HG03060 (cell line): ENCODE data around the gene ADA.

Experiments
- ATAC-seq: cut with Tn5 transposase; IDR thresholded peaks from one replicate; pipeline ENCODE4 v1.9.1; 2021; ENCODE audit warnings: low read depth, moderate number of reproducible peaks; ENCODE audit not compliant: unreplicated experiment

Gene ADA

DNA sequence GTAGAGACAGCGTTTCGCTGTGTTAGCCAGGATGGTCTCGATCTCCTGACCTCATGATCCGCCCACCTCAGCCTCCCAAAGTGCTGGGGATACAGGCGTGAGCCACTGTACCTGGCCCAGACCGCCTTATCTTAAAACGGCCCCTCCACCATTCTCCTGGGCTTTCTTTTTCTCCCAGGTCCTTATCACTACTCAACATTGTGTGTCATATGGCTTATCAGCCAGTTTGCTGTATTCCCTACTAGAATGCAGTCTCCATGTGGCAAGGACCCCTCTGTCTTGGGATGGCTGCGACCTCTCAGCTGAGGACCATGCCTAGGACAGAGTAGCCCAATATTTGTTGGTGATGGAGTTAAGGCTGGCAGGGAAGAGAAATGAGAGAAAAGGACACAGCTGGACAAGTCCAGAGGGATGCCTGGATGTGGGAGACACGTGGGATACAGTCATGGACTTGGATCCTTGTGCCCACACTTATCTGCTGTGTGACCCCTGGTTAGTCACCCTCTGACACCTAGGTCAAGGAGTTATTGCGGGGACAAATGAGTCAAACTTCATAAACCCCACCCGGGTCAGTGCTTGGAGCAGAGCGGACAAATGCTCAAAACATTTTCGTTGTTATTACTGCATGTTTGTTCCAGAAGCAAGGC lies 24.0 kb downstream of the ADA start:
- no peak for ATAC-seq

DNA sequence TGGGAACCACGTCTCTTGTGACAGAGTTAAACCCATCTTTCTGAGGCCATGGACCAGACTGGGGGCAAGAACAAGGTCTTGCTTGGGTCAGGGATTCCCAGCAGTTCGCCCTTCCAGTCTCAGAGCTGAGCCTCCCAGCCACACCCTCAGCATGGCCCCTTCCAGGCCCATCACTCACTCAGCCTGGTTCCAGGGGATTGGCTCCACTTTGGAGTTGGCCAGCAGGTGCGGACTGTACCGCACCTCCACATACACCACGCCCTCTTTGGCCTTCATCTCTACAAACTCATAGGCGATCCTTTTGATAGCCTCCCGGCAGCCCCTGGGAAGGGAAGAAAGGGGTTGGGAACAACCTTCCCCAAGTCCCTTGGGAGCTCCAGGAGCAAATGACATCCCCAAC lies 25.2 kb downstream of the ADA start:
- no peak for ATAC-seq

DNA sequence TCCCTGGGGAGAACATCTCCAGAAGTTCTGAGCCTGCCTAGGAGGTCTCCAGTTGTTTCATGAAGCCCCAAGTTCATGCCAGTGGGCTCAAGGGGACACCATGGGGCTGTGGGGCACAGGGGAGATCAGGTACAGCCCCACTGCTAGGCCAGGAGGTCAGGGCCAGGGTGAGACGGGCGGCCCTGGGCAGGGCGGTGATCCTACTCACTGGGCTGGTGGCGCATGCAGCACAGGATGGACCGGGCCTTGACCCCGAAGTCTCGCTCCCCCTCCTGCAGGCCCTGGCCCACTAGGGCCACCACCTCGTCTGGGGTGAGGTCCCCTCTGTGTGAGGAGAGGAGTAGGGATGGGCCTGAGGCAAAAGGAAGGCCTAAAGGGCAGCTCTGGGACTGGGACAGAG lies 26.1 kb downstream of the ADA start:
- ATAC-seq, result no peak

DNA sequence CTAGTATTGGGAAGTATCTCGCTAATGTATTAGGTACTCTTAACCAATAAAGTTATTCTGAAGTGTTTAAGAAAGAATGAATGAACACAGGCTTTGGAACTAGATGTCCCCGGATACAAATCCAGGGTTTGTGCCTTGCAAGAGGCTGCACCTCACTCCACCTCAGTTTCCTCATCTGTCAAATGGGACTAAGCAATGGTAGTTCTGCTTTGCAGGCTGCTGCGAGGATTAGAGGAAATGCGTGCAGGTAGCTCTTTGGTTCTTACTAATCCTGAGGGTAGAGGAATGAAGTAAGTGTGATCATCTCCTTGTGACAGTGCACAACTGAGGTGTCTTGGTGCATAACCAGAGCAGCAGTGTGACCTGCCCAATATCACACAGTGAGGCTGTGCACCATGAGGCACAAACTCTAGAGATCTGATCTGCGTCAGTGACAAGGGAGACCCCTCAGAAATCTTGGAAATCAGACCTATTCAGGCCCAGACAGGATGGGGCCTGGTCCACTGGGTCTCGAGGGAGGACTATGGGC lies 26.7 kb downstream of the ADA start:
- ATAC-seq, result no peak

DNA sequence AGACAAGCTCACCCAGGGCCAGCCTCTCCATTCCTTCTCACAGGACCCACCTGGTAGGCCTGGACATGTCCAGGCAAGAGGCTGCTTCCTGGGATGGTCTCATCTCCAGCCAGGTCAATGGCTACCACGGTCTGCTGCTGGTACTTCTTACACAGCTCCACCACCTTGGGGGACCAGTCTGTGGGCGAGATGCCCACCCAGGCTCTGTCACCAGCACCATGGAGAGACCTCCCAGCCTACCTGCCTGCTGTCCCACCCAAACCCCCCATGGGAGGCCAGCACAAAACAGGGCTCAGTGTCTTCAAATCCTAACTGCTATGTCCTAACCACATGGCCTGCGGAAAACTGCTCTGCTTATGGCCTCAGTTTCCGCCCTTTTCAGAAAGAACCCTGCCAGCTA lies 27.3 kb downstream of the ADA start:
- no peak for ATAC-seq

DNA sequence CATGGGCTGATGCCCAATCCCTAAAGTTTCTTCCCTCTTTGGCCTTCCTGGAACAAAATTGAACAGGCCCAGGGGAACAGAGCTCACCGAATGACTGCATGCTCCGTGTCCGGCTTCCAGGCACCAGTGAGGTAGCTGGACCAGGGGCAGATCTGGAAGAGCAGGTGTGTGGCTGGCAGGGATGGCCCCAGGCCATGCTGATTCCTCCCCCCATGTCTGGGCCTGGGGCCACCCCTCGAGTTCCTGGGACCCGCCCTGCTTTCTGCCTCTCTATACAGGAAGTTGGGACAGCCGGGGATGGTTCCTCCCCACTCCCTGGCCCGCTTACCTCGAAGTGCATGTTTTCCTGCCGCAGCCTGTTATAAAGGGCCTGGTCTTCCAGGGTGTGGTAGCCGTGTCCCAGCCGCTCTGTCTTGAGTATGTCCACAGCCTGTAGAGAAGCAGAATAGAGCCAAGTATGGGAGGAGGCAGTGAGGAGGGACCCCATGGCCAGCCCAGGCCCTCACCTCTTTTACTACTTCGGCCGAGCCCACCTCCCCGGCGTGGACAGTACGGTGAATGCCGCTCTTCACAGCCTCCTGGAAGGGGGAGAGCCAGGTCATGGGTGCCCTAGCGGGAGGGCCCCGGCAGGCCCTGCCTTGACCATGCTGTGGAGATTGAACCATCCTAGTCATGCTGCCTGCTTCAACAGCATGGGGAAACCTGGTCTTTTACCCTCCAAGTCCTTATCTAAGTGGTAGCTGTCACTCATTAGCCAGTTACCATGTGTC lies 28.8 kb downstream of the ADA start:
- no peak for ATAC-seq

DNA sequence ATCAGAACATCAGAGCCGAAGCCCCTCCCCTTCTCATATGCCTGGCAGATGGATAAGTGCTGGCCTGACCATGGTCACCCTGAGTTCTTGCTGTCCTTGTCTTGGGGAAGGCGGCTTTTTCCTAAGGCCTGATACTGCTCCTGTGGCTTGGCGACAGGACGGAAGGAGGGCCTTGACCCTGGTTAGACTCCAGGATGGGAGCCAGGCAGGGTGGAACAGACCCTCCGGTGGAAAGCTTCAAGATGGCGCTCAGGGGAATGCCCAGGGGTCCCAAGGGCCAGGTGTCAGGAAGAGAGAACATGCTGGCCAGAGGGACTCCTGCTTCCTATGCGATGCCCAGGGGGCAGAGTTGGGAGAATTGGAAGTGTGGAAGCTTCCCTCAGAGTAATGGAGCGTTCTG lies 29.6 kb downstream of the ADA start:
- no peak for ATAC-seq

DNA sequence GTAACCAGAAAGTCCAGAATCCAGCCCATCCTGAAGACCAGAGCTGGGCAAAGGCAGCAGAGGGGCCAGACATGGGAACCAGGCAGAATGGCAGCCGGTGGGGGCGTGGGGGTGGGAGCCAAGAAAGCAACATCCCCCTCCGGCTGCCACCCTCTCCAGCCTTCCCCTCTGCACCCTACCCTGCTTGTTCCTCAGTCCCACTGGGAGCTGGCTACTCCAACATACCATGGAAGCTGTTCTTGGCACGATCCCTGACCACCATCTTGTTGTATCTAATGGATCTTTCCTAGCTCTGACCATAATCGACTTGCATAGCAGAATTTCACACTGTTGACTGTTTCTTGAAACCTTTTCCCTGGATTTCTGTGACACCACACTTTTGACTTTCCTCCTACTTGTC lies 30.2 kb downstream of the ADA start:
- ATAC-seq, result no peak

DNA sequence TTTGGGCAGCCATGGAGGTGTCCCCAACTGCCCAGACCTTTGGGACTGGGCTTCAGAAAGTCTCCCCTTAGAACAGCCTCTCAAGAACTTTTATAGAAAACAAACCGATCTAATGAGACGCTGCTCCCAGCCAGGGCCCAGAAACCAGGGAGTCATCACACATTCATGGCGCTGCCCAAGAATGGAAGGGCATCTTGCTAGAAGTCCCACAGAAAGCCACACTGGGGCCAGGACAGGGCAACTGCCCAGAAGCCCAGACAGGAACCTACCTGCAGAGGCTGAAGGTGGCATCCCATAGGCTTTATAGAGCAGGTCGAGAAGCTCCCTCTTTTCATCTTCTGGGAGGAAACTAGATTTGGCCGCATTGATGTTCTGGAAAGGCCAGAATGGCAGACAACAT lies 31.5 kb downstream of the ADA start:
- no peak for ATAC-seq

DNA sequence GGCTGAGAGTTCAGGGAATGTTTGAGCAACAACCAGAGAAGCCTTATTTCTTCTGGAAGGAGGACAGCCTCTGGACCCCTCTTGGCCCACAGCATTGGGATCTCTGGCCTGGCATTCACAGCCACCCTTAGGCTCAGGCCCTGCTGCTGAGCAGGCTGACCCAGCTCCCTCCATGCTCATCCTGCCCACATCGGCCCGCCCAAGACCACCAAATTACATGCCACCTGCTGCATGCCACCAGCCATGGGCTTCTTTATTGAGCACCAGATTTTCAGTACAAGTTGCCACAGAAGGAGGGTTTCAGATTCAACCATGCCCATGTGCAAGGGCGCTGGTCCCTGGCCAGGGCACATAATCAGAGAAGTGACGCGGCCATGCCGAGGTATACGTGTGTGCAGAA lies 32.2 kb downstream of the ADA start:
- ATAC-seq, result no peak

DNA sequence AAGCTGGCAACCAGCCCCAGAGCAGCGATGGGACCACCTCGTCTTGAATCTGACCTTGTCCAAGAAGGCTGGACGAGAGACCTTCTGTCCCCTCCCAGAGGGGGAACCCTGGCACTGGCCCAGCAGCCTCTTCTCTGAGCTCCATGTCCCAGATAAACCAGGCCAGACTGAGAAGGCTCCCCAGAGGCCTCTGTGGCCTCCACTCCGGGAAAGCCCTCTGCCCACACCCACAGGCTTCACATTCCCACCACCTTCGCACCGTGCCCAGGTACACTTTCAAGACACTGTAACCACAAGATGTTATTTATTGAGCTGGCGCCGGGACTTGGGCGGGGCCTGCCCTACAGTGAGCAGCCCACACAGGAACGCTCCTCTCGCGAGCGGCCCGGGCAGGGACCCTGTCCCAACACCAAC lies 33.2 kb downstream of the ADA start:
- no peak for ATAC-seq

DNA sequence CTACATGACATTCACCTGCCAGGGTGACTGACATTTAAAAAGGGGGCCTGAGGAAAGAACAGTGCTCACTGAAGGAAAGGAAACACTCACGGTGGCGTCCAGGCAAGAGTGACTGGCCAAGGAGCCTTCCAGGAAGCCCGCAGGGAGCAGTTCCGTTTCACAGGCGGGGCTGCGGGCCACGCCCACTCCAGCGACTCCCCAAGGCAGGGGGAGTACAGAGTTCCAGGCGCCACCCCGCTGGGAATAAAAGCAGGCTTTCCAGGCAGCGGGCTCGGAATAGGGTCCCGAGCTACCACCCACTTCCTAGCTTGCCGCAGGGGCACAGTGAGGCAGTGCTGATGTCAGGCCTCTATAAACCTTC lies 34.9 kb downstream of the ADA start:
- ATAC-seq, result no peak

DNA sequence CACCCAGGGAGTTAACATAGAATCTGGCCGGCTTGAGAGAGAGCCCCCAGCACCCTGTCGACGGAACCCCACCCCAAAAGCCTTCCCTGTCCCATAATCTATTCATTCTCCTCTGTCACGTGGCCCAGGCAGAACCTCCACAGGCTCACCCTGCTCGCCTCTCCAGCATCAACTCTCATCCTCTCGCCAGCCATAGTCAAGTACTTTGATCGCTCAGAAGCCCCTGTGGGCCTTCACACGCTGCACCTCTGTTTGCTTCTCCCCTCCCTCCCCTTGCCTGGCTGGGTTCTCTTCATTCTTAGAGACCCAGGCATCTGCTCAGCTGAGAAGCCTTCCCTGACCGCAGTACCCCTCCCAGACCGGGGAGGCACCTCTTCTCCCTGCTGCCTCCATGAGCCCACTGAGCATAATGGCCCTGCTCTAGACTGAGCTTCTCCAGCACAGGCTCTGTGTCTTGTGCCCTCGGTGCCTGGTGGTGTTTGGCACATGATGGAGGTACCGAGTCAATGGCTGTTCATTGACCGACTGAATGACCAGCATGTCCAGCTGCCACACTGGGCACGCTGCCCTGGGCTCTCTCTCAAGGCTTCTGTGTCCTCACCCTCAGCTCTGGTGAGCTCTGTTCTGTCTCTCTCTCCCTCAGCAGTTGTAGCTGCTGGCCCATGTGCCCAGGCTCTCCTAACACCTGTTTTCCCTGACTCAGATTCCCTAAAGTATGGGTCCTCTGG lies 35.5 kb downstream of the ADA start:
- no peak for ATAC-seq

DNA sequence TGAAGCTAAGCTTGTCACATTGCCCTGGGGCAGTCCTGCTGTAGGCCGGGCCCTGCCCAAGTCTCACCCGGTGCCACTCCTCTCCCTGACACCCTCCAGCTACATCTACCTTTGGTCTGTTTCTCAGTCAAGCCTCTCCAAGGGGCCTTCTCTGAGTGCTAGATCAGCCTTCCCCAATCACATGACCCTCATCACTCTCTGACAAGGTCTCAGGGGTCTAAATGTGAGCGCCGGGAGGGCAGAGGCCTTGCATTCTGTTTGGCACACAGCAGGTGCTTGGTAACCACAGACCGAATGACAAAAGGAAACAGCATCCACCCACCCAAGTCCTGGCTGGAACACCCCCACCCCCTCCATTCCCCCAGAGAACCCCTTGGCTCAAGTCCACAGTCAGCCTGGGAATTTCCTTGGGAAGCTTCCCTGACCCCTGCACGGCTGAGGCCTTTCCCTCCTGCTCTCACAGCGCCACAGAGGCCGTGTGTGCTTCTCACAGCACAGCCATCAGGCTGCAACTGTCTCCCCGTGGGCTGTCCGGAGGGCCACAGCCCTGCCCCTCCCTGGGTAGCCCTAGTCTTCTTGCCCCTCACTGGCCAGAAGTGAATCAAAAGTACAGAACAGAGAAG lies 36.2 kb downstream of the ADA start:
- ATAC-seq, result no peak

DNA sequence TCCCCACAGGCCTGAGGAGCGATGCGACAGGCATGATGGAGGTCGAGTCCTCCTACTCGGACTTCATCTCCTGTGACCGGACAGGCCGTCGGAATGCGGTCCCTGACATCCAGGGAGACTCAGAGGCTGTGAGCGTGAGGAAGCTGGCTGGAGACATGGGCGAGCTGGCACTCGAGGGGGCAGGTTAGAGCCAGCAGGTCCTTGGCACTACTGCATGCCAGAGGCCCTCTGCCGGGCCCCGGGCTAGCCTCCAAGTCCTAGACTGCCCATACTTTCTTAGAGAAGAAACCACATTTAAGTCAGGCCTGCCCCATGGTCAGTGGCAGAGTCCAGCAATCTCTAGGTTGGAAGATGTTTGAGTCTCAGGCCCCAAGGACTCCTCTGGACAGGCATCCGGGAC lies 37.0 kb downstream of the ADA start:
- ATAC-seq, result no peak

DNA sequence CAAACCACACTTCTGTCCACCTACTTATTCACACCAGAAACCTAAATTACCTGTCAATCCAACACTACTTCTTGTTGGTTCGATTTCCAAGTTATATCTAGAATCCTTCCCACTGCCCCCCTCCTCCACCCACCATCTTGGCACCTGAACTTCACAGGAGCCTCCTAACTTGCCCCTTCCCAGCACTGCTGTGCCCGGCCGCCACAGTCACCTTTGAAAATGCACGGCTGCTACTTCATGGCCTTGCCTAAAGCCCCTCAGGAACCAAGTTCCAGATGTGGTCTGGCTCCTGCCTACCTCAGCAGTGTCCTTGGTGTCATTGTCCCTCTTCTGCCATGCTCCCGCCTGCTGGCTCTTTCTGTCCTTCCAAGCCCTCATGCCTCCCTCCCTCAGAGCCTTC lies 37.9 kb downstream of the ADA start:
- no peak for ATAC-seq

DNA sequence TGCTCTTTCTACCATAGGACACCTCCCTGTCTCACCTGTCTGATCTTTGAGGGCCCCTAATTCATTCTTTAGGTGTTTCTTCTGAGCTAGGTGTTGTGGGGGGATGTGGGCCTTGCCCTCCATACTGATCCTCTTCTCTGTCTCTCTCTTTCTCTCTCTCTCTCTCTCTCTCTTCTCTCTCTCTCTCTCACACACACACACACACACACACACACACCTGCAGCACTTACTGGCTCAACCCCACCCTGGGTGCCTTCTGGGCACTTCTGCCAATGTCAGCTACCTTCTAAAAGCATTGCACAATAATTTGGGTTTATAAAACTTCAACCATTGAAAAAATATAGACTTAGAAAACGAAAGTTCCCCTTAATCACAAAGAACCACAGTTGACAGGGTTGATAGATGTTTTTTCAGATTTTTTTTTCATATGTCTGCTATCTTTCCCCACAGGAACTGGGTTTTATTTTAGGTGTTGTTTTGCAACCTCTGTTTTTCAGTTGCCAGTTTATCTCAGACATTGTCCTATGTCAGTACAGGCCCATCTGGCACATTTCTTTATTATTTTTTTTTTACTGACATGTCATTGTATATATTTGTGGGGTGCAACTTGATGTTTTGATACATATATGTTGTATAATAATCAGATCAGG lies 41.1 kb downstream of the ADA start:
- ATAC-seq, result no peak

DNA sequence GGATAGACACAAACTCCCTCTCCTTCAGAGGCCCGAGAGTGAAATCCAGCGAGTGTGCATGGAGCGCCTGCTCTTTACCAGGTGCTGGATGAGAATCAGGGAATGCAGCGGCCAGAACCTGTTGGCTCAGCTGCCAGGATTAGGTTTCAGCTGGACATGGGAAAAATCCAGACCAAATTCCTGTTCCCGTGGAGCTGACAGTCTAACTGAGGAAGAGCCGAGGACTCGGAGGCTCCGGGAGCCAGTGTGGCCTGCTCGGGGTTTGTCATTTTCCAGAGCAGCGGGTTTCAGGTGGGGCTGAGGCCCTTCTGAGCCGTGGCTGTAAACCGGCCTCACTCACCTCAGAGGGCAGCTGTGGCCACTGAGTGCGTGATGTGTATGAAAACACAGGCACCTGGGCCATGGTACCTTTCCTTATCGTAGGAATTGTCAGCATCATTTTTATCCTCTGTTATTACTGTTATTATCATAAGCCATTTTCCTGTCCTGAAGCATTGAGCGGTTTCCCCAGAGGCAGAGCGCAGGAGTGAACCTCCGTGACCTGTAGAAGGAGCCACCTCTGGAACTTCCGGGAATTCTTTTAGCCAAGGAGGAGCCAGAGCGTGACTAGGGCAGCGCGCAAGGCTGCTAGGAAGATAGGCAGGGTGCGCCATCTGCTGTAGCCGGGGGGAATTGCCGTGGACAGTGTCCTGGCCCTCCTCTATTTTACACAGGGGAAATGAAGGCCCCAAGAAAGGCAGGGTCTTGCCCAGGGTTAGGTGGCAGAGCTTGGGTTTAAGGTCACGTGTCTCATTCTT lies 41.8 kb downstream of the ADA start:
- ATAC-seq, result no peak

DNA sequence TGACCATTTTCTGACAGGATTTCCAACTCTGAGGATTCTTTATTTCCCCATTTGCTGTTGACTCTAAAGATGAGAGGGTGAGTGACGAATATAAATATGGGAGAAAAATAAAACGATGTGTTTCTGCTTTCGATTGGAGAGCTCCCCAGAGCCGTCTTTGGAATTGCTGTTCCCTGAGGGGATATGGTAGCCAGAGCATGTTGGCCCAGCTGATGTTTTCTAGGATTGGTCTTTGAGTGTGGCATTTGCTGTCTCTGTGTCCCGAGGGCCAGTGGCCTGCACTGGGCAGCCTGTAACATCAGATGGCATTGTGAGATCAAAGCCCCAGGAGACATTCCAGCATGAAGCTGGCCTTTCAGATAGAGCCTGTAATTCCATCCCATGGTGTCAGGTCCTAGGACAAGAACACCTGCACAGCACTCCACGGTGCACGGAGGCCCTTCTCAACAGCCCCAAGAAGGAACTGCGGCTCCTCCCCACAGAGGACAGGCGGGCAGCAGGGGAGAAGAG lies 42.4 kb downstream of the ADA start:
- no peak for ATAC-seq
